Fibroblast of lung (primary cell): ENCODE results near the gene CC2D2B. TPM values are rescaled to one million over a fixed set of nuclear protein-coding genes. Genes with fewer than 3 reads are reported as not detected.
"Not testable (repeated sequence)": the region's sequence is repeated elsewhere in the genome, so short reads cannot be mapped to it uniquely, and the experiment has no call there.

Source experiments
- DNase-seq, 2 donors: peaks; one replicate each; pipeline versions ENCODE4 v3.0.0 to v3.0.0-alpha.2; 2010; ENCODE audit warnings: low read depth in 2 of 2
- H2AFZ ChIP-seq: 2 replicates; pipeline ENCODE4 v1.5.1; 2012; ENCODE audit warnings: low read length, control low read depth, inconsistent platforms
- H3K27ac ChIP-seq: 2 replicates; pipeline ENCODE4 v1.5.1; 2011; ENCODE audit warnings: low read length, control low read depth; ENCODE audit not compliant: insufficient read depth
- H3K27me3 ChIP-seq: 2 replicates; pipeline ENCODE4 v1.5.1; 2011; ENCODE audit warnings: mild to moderate bottlenecking, low read length; ENCODE audit not compliant: control insufficient read depth, insufficient read depth
- H3K36me3 ChIP-seq: 2 replicates; pipeline ENCODE4 v1.5.1; 2011; ENCODE audit warnings: low read length; ENCODE audit not compliant: control insufficient read depth, insufficient read depth
- H3K4me1 ChIP-seq: 2 replicates; pipeline ENCODE4 v1.5.1; 2011; ENCODE audit warnings: low read length; ENCODE audit not compliant: control insufficient read depth, insufficient read depth; ENCODE audit errors: extremely low read depth
- H3K4me2 ChIP-seq: 2 replicates; pipeline ENCODE4 v1.5.1; 2011; ENCODE audit warnings: low read length, control low read depth; ENCODE audit not compliant: insufficient read depth; ENCODE audit errors: extremely low read depth
- H3K4me3 ChIP-seq, 4 experiments: fragments of 200-600 bp in 1 of 4; sonication (generic) in 1 of 4; replicated peaks in 1 of 4; 2 replicates each; pipeline ENCODE4 v1.5.1; 2011 to 2016; ENCODE audit warnings: low read length in 4 of 4, low read depth in 3 of 4, mild to moderate bottlenecking in 3 of 4, control low read depth in 2 of 4, inconsistent platforms in 1 of 4, mixed read lengths in 1 of 4; ENCODE audit not compliant: insufficient read depth in 1 of 4; ENCODE audit errors: control extremely low read depth in 1 of 4
- H3K79me2 ChIP-seq: 2 replicates; pipeline ENCODE4 v1.5.1; 2012; ENCODE audit warnings: mild to moderate bottlenecking, low read length, inconsistent platforms; ENCODE audit not compliant: control insufficient read depth, insufficient read depth
- H3K9ac ChIP-seq: 2 replicates; pipeline ENCODE4 v1.5.1; 2011; ENCODE audit warnings: mild to moderate bottlenecking, low read length, control low read depth; ENCODE audit not compliant: insufficient read depth
- H3K9me3 ChIP-seq: 2 replicates; pipeline ENCODE4 v1.5.1; 2012; ENCODE audit warnings: low read depth, low read length; ENCODE audit not compliant: control insufficient read depth, insufficient read depth
- H4K20me1 ChIP-seq: 2 replicates; pipeline ENCODE4 v1.5.1; 2011; ENCODE audit warnings: low read length; ENCODE audit not compliant: control insufficient read depth, insufficient read depth; ENCODE audit errors: extremely low read depth
- EZH2 ChIP-seq: IDR thresholded peaks from 2 replicates; pipeline ENCODE4 v1.5.1; 2012; ENCODE audit warnings: low read length, control low read depth, mild to moderate bottlenecking; ENCODE audit errors: missing control alignments
- polyA plus RNA-seq, 2 donors: library from polyadenylated mRNA; depleted of rRNA in 1 of 2; stranded (reverse) in 1 of 2; unstranded in 1 of 2; fragments of >200 nt; gene quantifications; 2 replicates each; pipeline ENCODE4 v1.2.1, GENCODE V29; 2011 to 2012; ENCODE audit warnings: missing spikeins in 1 of 2
- total RNA-seq: library from RNA; depleted of rRNA; stranded (reverse); fragments of >200 nt; gene quantifications from 2 replicates; pipeline ENCODE4 v1.2.1, GENCODE V29; 2014
- TF ChIP-seq, protein P1 (sequence below), 2 donors: IDR thresholded peaks in 1 of 2; conservative IDR thresholded peaks in 1 of 2; 1 replicate in 1 of 2; 2 replicates in 1 of 2; pipeline ENCODE4 v1.5.1; 2011 to 2012; ENCODE audit warnings: low read length in 2 of 2, control low read depth in 1 of 2, inconsistent platforms in 1 of 2, low read depth in 1 of 2, mild to moderate bottlenecking in 1 of 2

CC2D2B gene
- total and polyA plus RNA-seq, 2 donors (not counting 1 experiment from before 2014, with no cell fraction given), result 0.33 TPM; not detected in 1

DNA sequence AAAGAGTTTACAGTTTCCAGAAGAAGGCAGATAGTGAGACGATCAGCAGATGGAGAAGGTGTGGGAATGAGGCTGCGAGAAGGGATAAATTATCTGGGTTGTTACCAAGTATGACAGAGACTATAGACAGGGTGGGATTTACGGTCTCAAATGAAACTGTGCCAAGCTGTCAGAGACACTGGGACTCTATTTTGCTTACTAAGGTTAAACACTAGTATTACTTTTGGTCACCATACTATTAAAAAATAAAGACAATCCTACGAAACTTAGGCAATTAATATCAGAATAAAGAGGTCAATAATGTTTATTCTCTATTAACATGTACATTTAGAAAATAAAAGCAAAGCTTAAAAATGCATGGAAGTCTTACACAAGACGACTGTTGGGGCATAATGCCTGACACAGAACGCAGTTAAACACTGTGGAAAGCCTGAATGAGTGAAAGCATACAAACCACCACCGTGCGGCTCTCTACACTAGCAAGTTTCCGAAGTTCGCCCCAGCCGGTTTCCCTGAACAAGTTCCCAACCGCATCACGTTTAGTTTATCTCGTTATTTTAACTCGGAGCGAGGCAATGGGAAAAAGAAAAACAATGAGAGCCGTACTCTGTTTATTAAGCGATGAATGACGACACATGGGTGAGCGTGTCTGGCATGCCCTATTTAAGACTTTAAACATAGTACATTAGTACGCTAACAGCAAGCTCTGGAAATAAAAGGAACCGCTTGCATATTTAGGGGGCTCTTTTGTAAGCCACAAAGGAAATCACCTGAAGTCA lies 909 bp upstream of the CC2D2B start:
- Histone ChIP-seq H3K79me2 (peaks cover 1% of the 10 kb centered on the region), H3K36me3 (no peaks in the 10 kb centered on the region), H3K4me3 (peak overlapping the region; percentile 79 to 89 (median 86)), H3K27ac (peak overlapping the region; percentile 75), H3K9ac (peak overlapping the region; percentile 61), H2AFZ (peak overlapping the region; percentile 100), H3K4me2 (peak overlapping the region; percentile 90), H3K4me1 (no peaks in the 10 kb centered on the region), H3K27me3 (no peaks in the 10 kb centered on the region), H3K9me3 (no peaks in the 10 kb centered on the region), H4K20me1 (no peaks in the 10 kb centered on the region)
- TF ChIP-seq EZH2, result no peak
- TF ChIP-seq, protein P1, sequence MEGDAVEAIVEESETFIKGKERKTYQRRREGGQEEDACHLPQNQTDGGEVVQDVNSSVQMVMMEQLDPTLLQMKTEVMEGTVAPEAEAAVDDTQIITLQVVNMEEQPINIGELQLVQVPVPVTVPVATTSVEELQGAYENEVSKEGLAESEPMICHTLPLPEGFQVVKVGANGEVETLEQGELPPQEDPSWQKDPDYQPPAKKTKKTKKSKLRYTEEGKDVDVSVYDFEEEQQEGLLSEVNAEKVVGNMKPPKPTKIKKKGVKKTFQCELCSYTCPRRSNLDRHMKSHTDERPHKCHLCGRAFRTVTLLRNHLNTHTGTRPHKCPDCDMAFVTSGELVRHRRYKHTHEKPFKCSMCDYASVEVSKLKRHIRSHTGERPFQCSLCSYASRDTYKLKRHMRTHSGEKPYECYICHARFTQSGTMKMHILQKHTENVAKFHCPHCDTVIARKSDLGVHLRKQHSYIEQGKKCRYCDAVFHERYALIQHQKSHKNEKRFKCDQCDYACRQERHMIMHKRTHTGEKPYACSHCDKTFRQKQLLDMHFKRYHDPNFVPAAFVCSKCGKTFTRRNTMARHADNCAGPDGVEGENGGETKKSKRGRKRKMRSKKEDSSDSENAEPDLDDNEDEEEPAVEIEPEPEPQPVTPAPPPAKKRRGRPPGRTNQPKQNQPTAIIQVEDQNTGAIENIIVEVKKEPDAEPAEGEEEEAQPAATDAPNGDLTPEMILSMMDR (conservative IDR thresholded peaks at IDR 0.05 in 1 of 2, IDR thresholded peaks at IDR 0.05 in 1 of 2; ENCODE audit: low read depth in 1 of 2, low read length in 2 of 2), result peak; percentile 16 to 35
- peak; percentile 65 to 74 for DNase-seq

DNA sequence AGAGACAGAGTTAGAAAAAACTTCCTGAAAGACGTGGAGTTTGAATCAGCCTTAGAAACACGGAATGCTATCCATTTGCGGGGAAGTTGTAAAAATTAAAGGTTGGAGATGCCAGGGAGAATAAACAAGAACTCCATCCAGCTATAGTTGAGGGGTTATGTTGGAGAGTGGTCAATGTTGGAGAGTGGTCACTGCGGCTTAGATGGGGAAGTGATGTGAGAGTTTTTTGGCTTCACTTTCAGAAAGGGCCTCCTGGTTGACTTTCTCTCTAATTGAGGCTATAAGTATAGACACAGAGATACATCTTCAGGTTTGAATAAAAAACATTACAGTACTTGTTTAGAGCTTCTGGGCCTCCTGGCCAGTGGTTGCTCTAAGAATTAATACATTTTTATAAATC lies 675 bp downstream of the CC2D2B start:
- peak overlapping the region in 3 of 4 experiments; percentile 79 to 87 (median 85) for H3K4me3 ChIP-seq

DNA sequence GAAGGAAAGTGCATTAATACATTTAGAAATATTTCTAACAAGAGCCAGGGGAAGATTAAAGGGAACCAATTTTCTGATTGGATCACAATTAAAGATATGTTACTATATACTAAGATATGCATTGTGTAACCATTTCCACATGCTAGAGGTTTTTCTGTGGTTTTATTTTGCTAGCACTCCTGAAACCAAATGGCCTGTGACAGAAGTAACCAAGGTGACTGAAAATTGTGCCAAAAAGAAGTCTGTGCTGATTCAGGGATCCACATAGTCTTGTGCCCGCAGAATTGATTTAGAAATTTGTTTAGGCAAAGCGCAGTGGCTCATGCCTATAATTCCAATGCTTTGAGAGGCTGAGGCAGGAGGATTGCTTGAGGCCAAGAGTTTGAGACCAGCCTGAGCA lies 1.8 kb downstream of the CC2D2B start:
- Histone ChIP-seq H3K36me3 (no peaks in the 10 kb centered on the region), H3K9me3 (no peaks in the 10 kb centered on the region), H3K27ac (no peak overlapping the region), H3K4me2 (no peak overlapping the region), H2AFZ (no peak overlapping the region), H3K9ac (no peak overlapping the region), H3K79me2 (peaks cover 1% of the 10 kb centered on the region), H3K4me1 (no peaks in the 10 kb centered on the region), H3K4me3 (no peak overlapping the region), H3K27me3 (no peaks in the 10 kb centered on the region), H4K20me1 (no peaks in the 10 kb centered on the region)
- no peak for TF ChIP-seq EZH2
- TF ChIP-seq, protein P1 (conservative IDR thresholded peaks at IDR 0.05 in 1 of 2, IDR thresholded peaks at IDR 0.05 in 1 of 2; ENCODE audit: low read depth in 1 of 2, low read length in 2 of 2), result no peak
- DNase-seq, result no peak

More for the DNA sequence above, 675 bp downstream of the CC2D2B start:
- Histone ChIP-seq H3K27ac (no peak overlapping the region), H3K9me3 (no peaks in the 10 kb centered on the region), H3K4me1 (no peaks in the 10 kb centered on the region), H2AFZ (peak overlapping the region; percentile 100), H3K27me3 (no peaks in the 10 kb centered on the region), H3K4me2 (peak overlapping the region; percentile 90), H3K9ac (no peak overlapping the region), H4K20me1 (no peaks in the 10 kb centered on the region), H3K79me2 (peaks cover 1% of the 10 kb centered on the region), H3K36me3 (no peaks in the 10 kb centered on the region)
- DNase-seq, result no peak
- TF ChIP-seq, protein P1 (conservative IDR thresholded peaks at IDR 0.05 in 1 of 2, IDR thresholded peaks at IDR 0.05 in 1 of 2; ENCODE audit: low read depth in 1 of 2, low read length in 2 of 2), result no peak
- TF ChIP-seq EZH2, result no peak

DNA sequence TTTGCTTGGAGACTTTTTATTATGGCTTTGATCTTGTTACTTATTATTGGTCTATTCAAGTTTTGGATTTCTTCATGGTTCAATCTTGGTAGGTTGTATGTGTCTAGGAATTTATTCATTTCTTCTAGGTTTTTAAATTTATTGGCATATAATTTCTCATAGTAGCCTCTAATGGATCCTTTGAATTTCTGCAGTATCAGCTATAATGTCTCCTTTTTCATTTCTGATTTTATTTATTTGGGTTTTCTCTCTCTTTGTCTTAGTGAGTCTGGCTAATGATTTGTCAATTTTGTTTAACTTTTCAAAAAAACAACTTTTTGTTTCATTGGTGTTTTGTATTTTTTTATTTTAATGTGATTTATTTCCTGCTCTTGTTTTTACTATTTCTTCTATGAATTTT lies 8.3 kb downstream of the CC2D2B start:
- H3K9me3 ChIP-seq, H3K4me2 ChIP-seq, H3K36me3 ChIP-seq, H2AFZ ChIP-seq, H3K27ac ChIP-seq, DNase-seq, H4K20me1 ChIP-seq, H3K27me3 ChIP-seq, H3K79me2 ChIP-seq, H3K9ac ChIP-seq, H3K4me3 ChIP-seq, H3K4me1 ChIP-seq: not testable (repeated sequence)
